Mesothelial cell of epicardium (in vitro differentiated cells): ENCODE results near the gene GOLGA6A. TPM values are rescaled to one million over a fixed set of nuclear protein-coding genes. Genes with fewer than 3 reads are reported as not detected.

ENCODE experiments used
- DNase-seq, 2 experiments: peaks; one replicate each; pipeline ENCODE4 v3.0.0; 2021; ENCODE audit warnings: low spot score in 2 of 2; ENCODE audit not compliant: unreplicated experiment in 2 of 2
- H3K27ac Mint-ChIP-seq: 2 replicates; pipeline ENCODE4 v1.8.0; 2021; ENCODE audit warnings: mixed read lengths
- H3K27me3 Mint-ChIP-seq: 2 replicates; pipeline ENCODE4 v1.8.0; 2021; ENCODE audit warnings: low read depth, mixed read lengths
- H3K36me3 Mint-ChIP-seq: 2 replicates; pipeline ENCODE4 v1.8.0; 2021; ENCODE audit warnings: mixed read lengths
- H3K4me1 Mint-ChIP-seq: 2 replicates; pipeline ENCODE4 v1.8.0; 2021; ENCODE audit warnings: mixed read lengths
- H3K4me3 Mint-ChIP-seq: 2 replicates; pipeline ENCODE4 v1.8.0; 2021; ENCODE audit warnings: mild to moderate bottlenecking, moderate library complexity, mixed read lengths
- H3K9me3 Mint-ChIP-seq: 2 replicates; pipeline ENCODE4 v1.8.0; 2021; ENCODE audit warnings: mixed read lengths
- total RNA-seq: library from RNA; stranded (reverse); gene quantifications from 3 replicates; pipeline ENCODE4 v1.2.1, GENCODE V29; 2021
- TF ChIP-seq, protein P1 (sequence below): fragments of 200-600 bp; sonication (generic); IDR thresholded peaks from one replicate; pipeline ENCODE4 v1.5.0; 2021; ENCODE audit warnings: antibody characterized with exemption; ENCODE audit not compliant: unreplicated experiment

The GOLGA6A gene
- total RNA-seq, 1 donor from 2014 or later: 0.94 TPM

DNA sequence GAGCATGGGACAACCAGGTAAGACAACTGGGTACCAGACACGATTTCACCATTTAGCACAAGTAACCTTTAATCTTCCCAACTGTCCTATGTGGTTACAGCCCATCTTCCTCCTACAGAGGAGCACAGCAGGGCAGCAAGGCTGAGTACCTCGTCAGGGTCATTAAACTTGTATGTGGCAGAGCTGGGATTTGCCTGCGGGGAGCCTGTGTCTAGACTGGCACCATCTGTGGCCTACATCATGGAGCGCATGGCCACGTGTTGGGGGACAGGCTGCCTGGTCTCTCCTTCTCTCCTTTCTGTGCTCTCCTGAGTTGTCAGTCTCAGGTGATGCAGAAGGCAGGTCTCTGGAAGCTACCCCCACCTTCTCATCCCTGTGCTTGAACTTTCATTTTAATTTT lies 32.2 kb downstream of the GOLGA6A start:
- H3K4me3 Mint-ChIP-seq: no peak overlapping the region
- no peaks in the 10 kb centered on the region for H3K36me3 Mint-ChIP-seq
- H3K27me3 Mint-ChIP-seq: peaks cover 11% of the 10 kb centered on the region
- H3K9me3 Mint-ChIP-seq: no peaks in the 10 kb centered on the region
- no peak for DNase-seq
- peaks cover 19% of the 10 kb centered on the region for H3K4me1 Mint-ChIP-seq
- no peak overlapping the region for H3K27ac Mint-ChIP-seq
- TF ChIP-seq, protein P1, sequence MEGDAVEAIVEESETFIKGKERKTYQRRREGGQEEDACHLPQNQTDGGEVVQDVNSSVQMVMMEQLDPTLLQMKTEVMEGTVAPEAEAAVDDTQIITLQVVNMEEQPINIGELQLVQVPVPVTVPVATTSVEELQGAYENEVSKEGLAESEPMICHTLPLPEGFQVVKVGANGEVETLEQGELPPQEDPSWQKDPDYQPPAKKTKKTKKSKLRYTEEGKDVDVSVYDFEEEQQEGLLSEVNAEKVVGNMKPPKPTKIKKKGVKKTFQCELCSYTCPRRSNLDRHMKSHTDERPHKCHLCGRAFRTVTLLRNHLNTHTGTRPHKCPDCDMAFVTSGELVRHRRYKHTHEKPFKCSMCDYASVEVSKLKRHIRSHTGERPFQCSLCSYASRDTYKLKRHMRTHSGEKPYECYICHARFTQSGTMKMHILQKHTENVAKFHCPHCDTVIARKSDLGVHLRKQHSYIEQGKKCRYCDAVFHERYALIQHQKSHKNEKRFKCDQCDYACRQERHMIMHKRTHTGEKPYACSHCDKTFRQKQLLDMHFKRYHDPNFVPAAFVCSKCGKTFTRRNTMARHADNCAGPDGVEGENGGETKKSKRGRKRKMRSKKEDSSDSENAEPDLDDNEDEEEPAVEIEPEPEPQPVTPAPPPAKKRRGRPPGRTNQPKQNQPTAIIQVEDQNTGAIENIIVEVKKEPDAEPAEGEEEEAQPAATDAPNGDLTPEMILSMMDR: no peak

DNA sequence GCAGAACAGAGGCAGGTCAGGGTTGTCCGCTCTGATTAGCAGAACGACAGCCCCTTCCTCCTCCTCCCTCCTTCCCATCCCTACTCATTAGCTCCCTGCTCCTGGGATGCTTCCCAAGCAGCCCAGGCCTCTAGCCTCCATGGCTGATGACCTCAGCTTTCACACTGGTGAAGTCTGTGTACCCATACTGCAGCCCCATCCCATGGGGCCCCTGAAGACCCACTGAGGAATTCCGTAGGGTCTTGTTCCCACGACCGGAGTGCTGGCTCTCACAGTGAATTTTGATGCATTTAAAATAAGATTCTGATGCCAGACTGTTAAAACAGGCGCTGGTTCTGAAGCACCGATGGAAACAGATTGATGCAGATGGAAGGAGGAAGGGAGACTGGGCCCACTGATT lies 36.1 kb downstream of the GOLGA6A start:
- no peaks in the 10 kb centered on the region for H3K9me3 Mint-ChIP-seq
- DNase-seq: no peak
- no peaks in the 10 kb centered on the region for H3K36me3 Mint-ChIP-seq
- no peak overlapping the region for H3K27ac Mint-ChIP-seq
- H3K4me1 Mint-ChIP-seq: peaks cover 11% of the 10 kb centered on the region
- TF ChIP-seq, protein P1: no peak
- H3K4me3 Mint-ChIP-seq: no peak overlapping the region
- H3K27me3 Mint-ChIP-seq: no peaks in the 10 kb centered on the region

DNA sequence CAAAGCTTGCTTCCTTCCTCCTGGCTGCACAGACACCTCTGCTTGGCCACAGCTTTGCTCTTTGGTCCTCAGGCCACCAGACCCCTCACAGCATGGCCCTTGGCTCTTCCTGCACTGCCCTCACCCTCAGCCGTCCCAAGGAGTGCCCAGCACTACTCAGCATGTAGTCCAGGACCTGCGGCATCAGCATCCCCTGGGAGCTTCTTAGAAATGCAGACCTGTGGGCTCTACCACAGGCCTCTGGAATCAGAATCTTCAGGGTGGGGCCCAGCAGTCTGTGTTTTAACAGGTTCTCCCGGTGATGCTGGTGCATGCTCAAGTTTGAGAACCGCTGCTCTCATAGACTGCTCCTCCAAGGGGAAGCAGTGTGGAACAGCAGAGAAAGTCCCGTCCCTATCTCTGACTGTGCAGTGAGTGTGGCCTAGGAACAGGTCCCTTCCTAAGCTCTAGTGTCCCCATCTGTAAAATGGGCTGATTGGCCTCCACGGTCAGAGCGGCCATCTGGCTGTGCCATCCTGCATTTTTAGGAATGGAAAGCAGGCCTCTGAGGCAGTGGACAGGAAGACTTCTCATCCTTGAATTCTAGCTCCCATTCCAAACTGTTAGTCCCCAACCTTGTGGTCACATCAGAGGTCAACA lies 36.6 kb downstream of the GOLGA6A start:
- Mint-ChIP-seq H3K36me3 (no peaks in the 10 kb centered on the region), H3K27ac (no peak overlapping the region)
- TF ChIP-seq, protein P1: no peak

DNA sequence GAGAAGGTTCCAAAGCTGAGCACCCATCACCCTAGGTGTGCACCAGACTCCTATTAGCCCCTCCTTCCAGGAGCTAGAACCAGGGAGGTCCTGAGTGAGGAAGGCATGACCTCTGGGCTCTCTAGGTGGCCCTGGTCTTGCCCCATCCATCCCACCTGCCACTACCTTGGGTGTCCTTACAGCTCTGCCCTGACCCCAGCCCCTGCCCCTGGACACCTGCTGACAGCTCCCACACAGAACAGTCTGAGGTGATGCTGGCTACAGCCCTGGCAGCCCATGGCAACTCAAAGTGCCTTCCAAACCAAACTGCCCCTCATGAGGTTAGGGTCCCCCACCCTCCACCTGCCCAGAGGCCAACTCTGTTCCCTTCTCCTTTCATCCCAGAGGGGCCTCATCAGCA lies 37.2 kb downstream of the GOLGA6A start:
- no peak overlapping the region for H3K27ac Mint-ChIP-seq
- DNase-seq: no peak
- H3K36me3 Mint-ChIP-seq: no peaks in the 10 kb centered on the region

More for the DNA sequence above, 36.6 kb downstream of the GOLGA6A start:
- no peaks in the 10 kb centered on the region for H3K9me3 Mint-ChIP-seq
- H3K4me1 Mint-ChIP-seq: peaks cover 7% of the 10 kb centered on the region
- no peak overlapping the region for H3K4me3 Mint-ChIP-seq
- DNase-seq: no peak
- no peaks in the 10 kb centered on the region for H3K27me3 Mint-ChIP-seq

DNA sequence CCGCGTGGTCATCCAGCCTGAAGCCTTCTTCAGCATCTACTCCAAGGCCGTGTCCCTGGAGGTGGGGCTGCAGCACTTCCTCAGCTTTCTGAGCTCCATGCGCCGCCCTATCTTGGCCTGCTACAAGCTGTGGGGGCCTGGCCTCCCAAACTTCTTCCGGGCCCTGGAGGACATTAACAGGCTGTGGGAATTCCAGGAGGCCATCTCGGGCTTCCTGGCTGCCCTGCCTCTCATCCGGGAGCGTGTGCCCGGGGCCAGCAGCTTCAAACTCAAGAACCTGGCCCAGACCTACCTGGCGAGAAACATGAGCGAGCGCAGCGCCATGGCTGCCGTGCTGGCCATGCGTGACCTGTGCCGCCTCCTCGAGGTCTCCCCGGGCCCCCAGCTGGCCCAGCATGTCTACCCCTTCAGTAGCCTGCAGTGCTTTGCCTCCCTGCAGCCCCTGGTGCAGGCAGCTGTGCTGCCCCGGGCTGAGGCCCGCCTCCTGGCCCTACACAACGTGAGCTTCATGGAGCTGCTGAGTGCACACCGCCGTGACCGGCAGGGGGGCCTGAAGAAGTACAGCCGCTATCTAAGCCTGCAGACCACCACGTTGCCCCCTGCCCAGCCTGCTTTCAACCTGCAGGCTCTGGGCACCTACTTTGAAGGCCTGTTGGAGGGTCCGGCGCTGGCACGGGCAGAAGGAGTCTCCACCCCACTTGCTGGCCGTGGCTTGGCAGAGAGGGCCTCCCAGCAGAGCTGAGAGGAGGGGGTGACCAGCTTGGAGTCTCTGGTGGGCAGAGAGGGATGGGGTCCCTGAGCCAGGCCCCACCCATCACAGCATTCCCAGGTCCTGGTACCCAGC lies 37.9 kb downstream of the GOLGA6A start:
- no peaks in the 10 kb centered on the region for H3K36me3 Mint-ChIP-seq
- H3K9me3 Mint-ChIP-seq: no peaks in the 10 kb centered on the region
- no peak overlapping the region for H3K4me3 Mint-ChIP-seq
- peaks cover 4% of the 10 kb centered on the region for H3K4me1 Mint-ChIP-seq
- DNase-seq: no peak
- H3K27me3 Mint-ChIP-seq: no peaks in the 10 kb centered on the region
- TF ChIP-seq, protein P1: no peak
- H3K27ac Mint-ChIP-seq: no peak overlapping the region

More for the DNA sequence above, 37.2 kb downstream of the GOLGA6A start:
- TF ChIP-seq, protein P1: no peak
- no peaks in the 10 kb centered on the region for H3K27me3 Mint-ChIP-seq
- peaks cover 4% of the 10 kb centered on the region for H3K4me1 Mint-ChIP-seq
- H3K4me3 Mint-ChIP-seq: no peak overlapping the region
- H3K9me3 Mint-ChIP-seq: no peaks in the 10 kb centered on the region
